ENCODE results near the gene ANKFY1.

Gene ANKFY1

GRCh38 chr17:4263282-4264215, at the start of gene ANKFY1:
Gene ANKFY1 (minus strand): TSS chr17:4263979. CDS start chr17:4263941, 38 bp downstream.
- H3K27ac ChIP-seq = peak within 1 kb of the TSS; percentile 64
- no peak for TF ChIP-seq ZFX (IDR thresholded peaks at IDR 0.05; ENCODE audit: borderline replicate concordance)
- TF ChIP-seq CTCF (IDR thresholded peaks at IDR 0.05) = peak; percentile 8; the same call in 1 of the 2 replicates

- no peak overlapping the region for H3K27ac ChIP-seq
- TF ChIP-seq CTCF (IDR thresholded peaks at IDR 0.05) = no peak
- TF ChIP-seq ZFX (IDR thresholded peaks at IDR 0.05; ENCODE audit: borderline replicate concordance) = no peak
These were observed 46.7 kb upstream of the ANKFY1 start for GRCh38 chr17:4310354-4311060.

GRCh38 chr17:4309897-4310296, 46.1 kb upstream of the ANKFY1 start:
- TF ChIP-seq CTCF (IDR thresholded peaks at IDR 0.05) = no peak
- TF ChIP-seq ZFX (IDR thresholded peaks at IDR 0.05; ENCODE audit: borderline replicate concordance) = no peak
- H3K27ac ChIP-seq = no peak overlapping the region

GRCh38 chr17:4307179-4307930, 43.6 kb upstream of the ANKFY1 start:
- no peak overlapping the region for H3K27ac ChIP-seq
- TF ChIP-seq ZFX (IDR thresholded peaks at IDR 0.05; ENCODE audit: borderline replicate concordance) = no peak
- no peak for TF ChIP-seq CTCF (IDR thresholded peaks at IDR 0.05)

GRCh38 chr17:4305224-4305623, 41.4 kb upstream of the ANKFY1 start:
- no peak overlapping the region for H3K27ac ChIP-seq
- TF ChIP-seq ZFX (IDR thresholded peaks at IDR 0.05; ENCODE audit: borderline replicate concordance) (no peak), CTCF (IDR thresholded peaks at IDR 0.05) (no peak)

- H3K27ac ChIP-seq = no peak overlapping the region
- TF ChIP-seq ZFX (IDR thresholded peaks at IDR 0.05; ENCODE audit: borderline replicate concordance) = no peak
- TF ChIP-seq CTCF (IDR thresholded peaks at IDR 0.05) = peak; percentile 90
These were observed 40.7 kb upstream of the ANKFY1 start for GRCh38 chr17:4304417-4305027.

Measured in 22Rv1 (cell line).